ENCODE measurements around the gene TMUB2.
A peak's percentile ranks its signal among the peaks of the same experiment; 100 is the strongest.

Gene TMUB2

DNA sequence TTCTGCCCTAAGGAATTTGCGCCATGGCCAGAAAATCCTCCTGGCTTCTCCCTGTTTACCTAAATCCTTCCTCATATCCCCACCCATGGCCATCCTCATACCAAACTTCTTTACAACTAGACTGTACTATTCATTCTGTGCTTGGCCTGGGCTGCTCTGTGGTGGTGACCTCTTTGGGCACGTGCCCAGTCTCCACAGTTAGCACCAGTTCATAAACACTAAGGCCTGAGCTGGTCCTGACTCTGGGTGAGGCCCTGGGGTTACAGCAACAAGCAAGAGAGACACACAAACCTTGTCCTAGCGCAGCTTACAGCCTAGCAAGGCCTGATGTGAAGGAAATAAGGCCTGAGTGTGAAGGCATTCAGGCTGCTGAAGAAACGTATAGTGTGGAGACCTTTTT is 16.0 kb downstream of the TMUB2 start:
- no peak for DNase-seq (ENCODE audit: low read depth in 2 of 2)

DNA sequence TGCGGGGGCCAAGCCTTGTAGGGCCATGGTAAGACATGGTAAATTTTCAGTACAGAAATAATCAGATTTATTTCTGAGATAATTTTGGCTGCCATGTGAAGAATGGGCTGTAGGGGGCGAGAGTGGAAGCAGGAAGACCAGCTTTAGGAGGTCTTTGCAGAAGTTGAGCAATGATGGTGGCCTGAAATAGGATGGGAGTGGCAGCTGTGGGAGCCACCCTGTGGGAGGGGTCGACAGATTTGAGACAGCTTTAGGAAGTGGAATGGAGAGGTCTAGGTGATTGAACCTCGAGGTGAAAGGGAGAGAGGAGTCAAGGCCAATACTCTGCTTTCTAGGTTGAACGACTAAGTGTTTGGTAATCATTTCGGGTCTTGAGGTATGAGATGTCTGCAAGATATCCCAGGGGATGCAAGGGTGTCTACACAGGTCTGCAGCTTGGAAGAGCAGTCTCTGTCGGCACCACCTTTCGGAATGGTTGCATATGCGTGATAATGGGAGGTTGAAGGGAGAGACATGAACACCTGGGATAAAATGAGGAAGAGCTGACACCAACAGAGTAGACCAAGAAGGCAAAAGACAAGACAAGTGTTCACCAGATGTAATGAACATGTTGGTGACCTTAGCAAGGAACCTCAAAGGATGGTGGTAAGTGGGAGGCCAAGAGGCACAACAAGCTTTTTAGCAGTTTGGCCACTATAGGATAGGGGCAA is 17.1 kb downstream of the TMUB2 start:
- peak in 1 of 2 experiments; percentile 62 for DNase-seq (ENCODE audit: low read depth in 2 of 2)

DNA sequence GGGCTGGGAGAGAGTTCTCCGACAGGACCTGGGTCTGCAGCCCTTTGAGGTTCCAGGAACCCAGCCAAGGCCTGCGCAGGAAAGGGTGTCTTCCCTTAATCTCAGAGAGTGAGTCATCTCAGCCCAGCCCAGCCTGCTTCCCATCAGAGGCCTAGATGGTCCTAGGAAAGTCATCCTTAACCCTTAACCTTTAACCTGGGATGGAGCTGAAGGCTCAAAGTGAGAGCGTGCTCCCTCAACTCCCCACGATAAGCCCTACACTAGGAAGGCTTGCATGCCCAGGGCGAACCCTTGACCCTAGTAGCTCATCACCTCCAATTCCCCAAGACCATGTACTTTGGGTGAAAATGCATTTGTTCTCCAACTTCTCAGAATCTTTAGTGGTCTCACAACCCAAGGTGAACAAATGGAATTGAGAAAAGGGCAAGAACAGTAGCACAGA is 17.7 kb downstream of the TMUB2 start:
- DNase-seq (ENCODE audit: low read depth in 2 of 2), result no peak

DNA sequence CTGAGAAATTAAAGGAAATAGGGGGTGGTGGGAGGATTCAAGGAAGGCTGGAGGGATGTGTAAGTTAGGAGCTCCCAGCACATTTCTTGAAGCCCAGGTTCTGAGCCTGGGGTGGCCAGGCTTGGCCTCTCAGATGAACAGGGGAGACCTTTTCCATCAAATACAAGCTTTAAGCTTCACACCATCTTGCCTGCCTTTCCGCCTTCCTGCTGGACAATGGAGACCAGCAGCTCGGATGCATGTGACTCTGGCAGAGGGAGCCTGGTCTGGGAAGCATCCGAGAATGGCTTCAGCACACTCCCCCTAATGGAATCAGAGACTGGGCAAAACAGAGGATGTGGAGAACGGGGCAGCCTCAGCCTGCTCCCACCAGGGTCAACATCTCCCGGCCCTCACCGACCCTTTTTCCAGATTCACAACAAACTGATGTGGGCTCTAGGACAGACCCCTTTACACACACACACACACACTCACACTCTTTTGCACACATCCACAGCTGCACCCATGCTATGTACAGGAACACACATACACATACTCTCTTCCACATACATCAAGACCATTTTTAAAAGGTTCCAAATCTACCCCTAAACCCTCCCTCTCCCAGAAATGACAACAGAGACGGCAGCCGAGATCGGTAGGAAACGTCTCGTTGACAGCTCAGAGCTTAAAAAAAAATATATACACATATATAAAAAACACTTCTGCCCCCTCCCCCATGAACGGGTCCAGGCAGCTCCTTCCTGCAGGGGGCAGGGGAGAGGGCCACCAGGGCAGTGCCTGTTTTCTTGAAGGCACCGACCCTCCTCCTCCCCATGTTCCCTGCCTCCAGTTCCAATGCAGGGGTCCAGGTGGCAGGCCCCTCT is 19.4 kb downstream of the TMUB2 start:
- no peak for DNase-seq (ENCODE audit: low read depth in 2 of 2)

DNA sequence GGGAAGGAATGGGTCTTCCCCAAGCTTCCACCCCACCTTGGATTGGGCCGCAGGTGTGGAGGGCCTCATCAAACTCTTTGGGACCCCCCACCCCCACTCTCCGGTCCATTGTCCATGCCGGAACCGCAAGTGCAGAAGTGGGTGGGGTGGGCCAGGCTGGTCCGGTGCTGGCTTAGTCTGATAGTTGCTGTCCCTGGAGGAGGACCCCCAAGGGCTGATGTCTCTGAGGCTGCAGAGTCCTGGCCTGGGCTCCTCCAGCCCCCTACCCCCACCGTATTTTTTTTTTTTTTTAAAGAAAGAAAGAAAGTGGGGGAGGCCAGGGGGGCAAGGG is 20.0 kb downstream of the TMUB2 start:
- DNase-seq (ENCODE audit: low read depth in 2 of 2), result no peak

DNA sequence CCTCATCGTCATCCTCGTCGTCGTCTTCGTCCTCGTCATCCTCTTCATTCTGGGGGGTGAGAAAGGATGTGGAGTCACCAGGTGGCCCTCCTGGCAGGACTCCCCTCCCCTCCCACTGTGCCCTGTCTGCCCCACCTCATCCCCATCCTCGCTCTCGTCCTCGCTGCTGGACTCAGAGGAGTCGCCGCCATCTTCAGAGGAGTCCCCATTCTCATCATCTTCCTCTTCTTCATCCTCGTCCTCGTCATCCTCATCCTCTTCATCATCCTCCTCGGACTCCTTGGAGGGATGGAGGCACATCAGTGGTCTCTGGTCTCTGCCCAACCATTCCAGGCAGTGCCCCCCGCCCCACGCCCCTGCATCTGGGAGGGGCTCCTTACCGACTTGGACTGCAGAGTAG is 20.5 kb downstream of the TMUB2 start:
- no peak for DNase-seq (ENCODE audit: low read depth in 2 of 2)

DNA sequence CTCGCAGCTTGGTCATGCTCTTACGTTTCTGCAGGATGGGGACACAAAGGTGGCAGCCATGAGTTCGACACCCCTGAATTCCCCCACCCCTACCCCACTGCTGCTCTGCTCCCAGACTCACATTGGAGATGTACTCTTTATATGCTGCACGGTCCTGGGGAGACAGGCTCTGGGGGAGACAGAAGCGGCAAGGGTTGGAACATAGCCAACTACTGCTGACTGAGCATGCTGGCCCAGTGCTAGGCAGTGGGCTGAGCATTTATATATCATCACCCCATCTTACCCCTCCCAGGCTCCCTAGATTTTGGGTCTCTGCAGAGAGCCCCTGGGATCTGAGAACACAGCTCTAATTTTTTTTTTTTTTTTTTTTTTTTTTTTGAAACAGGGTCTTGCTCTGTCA is 21.0 kb downstream of the TMUB2 start:
- DNase-seq (ENCODE audit: low read depth in 2 of 2), result no peak

DNA sequence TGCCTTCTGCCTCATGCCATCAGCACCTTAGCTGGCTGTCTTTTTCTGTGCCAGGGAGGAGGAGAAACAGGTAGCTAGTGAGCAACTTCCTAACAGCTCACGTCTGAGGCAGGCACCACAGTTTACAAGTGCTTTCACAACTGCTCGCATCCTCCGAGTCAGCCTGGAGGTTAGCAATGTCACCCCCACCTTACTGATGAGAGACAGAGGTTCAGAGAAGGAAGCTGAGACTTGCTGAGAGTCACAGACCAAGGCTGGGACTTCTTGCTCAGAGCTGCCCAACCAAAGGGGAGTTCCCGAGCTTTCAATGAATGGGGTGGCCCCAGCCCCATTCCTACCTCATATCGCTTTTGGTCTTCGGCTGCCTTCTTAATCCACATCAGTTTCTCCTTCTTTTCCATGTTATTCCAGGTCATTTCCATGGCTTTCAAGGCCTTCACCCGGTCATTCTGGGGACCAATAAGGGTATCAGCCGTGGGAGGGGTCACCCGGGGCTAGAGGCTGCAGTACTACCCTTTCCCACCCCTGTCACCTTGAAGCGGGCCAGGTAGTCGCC is 23.1 kb downstream of the TMUB2 start:
- DNase-seq (ENCODE audit: low read depth in 2 of 2), result peak in 1 of 2 experiments; percentile 46

DNA sequence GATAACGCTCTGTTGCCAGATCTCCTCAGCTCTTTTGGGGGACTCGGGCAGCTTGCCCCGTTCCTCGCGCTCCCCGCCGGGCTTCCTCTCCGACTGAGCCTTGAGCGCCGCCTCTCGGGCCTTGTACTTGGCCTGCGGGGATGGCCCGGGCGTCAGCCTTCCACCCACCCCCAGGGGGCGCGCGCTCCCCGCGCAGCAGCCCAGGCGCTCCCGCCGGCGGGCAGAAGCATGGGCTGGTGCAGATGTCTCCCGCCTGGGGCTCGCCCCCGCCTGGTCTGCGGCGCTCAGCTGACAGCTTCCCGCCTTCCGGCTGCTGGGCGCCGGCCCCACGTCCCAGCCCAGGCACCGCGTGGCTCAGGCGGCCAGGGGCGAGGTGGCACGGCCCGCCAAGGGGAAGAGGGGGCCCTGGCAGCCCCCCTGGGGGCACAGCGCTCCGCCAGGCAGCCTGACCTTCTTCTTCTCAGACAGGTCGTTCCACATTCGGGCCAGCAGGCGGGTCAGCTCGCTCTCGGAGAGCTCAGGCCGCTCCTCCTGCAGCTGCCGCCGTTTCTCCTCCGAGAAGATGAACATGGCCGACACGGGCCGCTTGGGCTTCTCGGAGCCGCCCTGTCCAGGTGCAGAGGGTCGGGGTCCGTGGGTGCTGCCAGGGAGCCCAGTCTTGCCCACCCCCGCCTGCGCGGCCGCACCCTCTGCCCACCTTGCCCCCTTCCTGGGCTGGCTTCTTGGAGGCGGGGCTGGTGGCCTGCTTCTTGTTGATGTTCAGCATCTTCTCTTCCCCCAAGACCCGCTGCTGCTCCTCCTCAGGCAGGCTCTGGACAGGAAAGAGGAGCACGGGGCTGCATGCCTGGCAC is 23.8 kb downstream of the TMUB2 start:
- peak; percentile 74 to 85 for DNase-seq (ENCODE audit: low read depth in 2 of 2)

DNA sequence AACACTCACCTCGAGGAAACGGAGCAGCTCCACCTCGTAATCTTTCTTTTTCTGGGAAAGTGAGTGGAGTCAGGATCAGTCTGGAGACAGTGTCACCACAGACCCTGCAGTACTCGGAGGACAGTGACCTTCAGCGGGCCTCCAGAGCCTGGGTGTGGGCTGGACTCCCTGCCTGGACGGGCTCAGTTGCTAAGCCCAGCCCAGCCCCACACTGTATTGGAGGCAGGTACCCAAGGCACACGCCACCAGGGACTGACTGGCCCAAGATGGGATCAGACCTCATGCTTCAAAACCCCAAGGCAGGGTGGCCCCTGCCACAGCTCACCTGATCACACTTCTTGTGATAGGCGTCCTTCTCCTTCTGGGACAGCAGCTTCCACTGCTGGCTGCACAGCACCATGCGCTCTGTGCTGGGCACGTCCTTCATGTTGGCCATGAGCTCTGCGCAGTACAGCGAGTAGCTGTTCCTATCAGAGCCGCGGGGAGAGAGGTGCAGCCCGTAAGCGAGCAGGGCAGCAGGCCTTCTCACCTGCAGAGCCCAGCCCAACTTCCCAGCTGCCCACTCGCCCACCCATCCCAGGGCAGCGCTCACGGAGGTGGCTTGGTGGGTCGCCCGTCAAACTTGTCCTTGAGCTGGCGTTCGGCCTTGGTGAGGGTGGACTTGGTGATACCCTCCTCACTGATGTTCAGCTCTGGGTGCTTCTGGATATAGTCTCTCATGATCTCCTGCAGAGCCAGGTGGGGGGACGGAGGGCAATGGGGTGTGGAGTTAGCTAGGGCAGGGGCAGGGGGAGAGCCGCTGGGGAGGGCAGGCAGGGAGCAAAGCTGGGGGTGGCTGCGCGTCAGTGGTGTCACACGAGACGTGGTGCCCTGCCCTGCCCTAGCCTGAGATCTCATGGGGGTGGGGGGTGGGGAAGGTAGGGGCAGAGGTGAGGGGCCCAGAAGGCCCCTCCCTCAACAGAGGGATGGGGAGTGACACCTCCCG is 24.8 kb downstream of the TMUB2 start:
- no peak for DNase-seq (ENCODE audit: low read depth in 2 of 2)

DNA sequence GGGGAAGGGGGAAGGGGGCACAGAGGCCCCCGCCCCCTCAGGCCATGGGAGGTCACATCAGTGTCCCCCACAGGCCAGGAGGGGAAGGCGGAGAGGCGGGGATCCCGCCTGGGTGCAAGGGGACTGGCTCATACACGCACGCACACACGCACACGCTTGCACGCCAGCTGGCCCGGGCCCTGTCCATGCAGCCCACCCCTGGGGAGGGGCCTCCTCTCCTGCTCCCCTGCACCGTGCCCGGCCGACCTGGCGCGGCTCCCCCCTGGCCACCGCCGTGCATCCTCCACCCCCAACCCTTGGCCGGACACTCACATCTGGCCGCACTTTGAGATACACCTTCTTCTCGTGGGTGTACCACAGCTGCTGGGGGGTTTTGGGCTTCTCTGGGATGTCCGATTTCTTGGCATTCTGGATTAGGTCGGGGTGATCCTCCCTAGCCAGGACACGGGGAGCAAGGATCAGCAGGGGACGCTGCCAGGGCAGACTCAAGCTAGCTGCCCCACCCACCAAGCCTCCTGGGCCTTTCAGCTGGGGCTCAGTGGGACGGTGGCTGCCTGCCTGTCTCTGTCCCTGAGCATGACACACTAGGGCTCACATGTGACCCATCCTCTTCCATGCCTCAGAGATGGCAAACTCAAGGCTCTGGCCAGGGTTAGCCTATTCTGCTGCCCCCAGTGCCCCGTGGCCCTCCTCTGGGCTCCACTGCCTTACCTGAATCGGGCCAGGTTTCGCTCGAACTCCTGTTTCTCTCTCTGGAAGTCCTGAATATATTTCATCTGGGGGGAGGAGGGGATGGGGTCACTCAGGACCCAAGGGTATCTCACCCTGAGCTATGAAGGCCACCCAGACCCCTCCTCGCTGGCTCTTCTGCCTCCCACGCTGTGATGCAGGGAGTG is 26.0 kb downstream of the TMUB2 start:
- no peak for DNase-seq (ENCODE audit: low read depth in 2 of 2)

DNA sequence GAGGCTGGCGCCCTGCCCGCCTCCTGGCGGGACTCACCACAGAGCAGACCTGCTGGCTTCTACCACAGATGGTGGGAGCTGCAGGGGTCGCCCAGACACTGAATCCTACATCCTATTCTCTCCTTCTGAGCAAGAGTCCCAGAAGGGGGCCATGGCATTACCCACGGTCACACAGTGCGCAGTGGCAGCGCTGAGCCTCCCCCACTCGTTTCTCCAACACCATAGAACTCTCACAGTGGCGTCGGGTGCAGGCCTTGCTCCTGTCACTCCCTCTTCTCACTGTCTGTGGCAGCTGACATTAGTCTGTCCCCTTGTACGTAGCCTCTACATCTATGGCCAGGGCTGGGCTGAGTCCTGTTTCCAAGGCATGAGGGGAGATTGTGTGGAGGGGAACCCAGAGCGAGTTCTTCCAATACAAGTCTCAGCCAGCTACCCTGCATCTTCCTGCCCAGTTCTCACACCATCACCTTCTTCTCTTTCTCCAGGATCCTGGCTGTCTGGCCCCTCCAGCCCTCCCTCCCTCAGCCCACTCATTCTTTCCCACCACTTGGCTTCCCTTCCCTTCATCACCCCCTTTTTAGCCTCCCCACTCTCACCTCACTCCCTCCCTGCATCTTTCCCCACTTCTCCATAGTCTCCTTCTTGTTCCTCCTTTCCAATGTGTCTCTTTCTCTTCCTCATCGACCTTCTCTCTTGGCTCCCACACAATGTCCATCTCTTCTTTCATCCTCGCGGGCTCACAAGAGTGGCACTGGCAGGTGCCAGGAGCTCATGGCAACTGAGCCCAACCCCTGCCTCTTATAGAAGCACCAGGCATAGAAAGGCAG is 26.8 kb downstream of the TMUB2 start:
- no peak for DNase-seq (ENCODE audit: low read depth in 2 of 2)

DNA sequence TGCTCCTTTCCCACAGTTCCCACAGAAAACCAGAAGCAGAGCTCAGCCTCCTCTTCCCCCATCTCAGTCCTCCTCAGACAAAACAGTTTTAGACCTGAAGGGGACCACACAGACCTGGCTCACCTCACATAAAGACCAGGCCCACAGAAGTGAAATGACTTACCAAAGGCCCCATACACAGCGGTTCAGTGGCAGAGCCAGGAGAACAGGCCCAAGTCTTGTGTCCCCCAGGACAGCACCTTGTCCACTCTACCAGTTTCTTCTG is 27.4 kb downstream of the TMUB2 start:
- no peak for DNase-seq (ENCODE audit: low read depth in 2 of 2)

DNA sequence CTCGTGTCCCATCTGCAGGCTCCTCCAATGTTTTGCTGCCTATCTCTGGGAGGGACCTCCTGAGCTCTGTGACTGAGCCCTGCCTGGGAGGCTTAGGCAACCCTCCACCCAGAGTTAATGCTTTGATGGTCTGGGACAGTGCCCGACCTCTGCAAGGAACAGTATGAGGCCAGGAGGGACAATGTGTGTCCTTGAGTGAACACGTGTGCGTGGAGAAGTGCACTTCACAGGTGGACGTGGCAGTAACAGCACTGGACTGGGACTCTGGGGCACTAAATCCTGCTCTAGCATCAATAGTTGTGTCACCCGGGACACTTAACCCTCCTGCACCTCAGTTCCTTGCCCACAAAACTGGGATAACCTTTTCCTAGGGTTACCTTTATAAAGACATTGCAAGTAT is 28.1 kb downstream of the TMUB2 start:
- no peak for DNase-seq (ENCODE audit: low read depth in 2 of 2)

DNA sequence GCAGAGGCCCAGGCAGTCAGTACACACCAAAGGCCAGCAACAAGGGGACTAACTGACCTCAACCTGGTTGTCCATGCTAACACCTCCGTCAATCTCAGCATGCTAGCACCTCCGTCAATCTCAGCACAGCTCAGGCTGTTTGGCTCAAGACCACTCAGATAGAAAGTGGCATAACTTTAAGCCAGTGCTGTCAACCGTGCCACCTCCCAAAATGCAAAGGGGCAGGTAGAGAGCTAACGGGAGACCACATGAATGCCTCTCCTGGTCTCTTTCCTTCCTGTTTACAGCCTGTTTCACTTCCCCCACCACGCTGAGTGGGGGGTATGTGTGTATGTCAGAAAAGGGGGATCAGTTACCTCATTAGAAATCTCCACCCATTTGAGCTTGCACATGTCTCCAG is 29.4 kb downstream of the TMUB2 start:
- no peak for DNase-seq (ENCODE audit: low read depth in 2 of 2)

DNA sequence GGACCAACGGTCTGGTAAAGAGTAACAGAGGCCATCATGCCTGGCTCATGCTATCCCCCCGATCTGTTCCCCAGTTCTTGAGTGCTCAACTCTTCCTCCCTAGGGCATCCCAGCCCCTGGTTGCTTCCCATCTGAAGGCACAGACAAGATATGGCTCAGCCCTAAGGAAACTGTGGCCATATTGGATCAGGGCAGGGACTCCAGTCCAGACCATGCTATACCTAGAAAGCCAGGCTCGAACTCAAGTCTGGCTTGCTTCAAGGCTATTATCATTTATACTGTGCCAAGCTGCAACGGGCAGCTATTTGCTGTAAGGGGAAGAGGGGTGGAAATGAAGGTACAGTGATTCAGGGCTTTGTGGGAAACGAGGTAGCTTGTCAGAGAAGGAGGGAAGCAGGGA is 29.9 kb downstream of the TMUB2 start:
- DNase-seq (ENCODE audit: low read depth in 2 of 2), result no peak

DNA sequence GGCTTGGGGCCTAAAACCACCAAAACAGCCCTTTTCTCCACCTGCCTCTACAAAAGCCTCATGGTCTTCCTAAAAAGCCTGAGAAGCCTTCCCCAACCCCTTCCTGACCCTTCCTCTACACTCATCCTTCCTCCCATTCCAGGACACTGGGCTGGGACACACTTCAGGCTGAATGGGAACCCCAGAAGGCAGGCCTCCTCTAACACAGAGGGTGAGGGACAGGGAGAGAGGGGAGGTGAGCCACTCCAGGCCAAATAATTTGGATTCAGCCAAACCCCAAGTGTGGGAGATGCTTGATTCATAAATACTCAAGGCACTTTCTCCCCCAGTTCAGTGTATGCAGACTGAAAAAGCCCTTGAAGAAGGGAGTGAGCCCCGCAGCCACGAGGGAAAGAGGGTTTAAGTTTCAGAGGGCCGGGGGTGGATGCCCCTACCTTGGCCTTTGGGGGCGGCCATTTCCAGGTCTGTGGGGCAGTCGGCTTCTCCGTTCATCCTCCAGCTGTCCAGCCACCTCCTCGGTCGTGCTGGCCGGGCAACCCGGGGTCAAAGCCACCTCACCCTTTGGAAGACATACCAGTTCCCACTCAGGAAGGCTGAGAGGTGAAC is 31.1 kb downstream of the TMUB2 start:
- DNase-seq (ENCODE audit: low read depth in 2 of 2), result no peak

DNA sequence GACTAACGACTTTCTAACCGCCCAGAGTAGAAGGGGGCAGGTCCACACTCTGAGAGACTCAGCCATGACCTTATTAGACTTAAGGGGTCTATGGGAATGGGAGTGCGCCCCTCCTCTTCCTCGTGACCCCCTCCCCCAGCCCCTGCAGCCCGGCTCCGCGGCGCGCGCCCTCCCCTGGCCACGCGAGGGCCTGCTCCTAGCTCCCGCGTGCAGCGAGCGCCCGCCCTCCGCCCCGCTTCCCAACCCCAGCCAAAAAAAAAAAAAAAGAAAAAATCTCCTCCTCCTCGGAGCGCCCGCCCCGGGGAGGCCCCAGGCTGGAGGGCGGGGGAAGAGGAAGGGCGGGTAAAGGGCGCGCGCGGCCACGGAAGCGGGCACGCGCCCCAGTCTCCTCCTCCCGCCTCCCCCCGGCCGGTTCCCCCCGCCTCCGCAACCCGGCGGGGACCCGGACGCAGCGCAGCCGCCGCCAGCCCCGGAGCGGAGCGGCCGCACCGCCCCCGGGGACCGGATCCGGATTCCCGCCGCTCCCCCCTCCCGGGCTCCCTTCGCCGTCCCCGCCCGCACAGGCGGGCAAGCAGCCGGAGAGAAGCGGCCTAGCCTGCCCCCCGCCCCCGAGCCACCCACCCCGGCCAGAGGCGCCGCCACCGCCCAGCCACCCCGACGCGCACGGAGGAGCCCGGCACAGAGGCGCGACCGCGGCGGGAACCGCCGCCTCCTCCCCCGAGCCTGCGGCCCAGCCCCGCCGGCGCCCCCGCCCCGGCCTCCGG is 31.8 kb downstream of the TMUB2 start:
- peak; percentile 73 to 75 for DNase-seq (ENCODE audit: low read depth in 2 of 2)

All from stimulated activated CD4-positive, alpha-beta T cell treated with anti-CD3 and anti-CD28 coated beads, Interleukin-12 subunit alpha, Interleukin-12 subunit beta, amount 100 ng/mL, for 24 hours (primary cell).